HG03066 (cell line): ENCODE results near the gene APCDD1L.
"Not testable (repeated sequence)": the region's sequence is repeated elsewhere in the genome, so short reads cannot be mapped to it uniquely, and the experiment has no call there.

Source experiments
- ATAC-seq: cut with Tn5 transposase; IDR thresholded peaks from one replicate; pipeline ENCODE4 v1.9.1; 2021; ENCODE audit warnings: low read depth; ENCODE audit not compliant: unreplicated experiment

Gene APCDD1L

GRCh38 chr20:58446960-58447265 is 68.3 kb downstream of the APCDD1L start:
- ATAC-seq, result no peak

- no peak for ATAC-seq
Observed at GRCh38 chr20:58446264-58446959, 68.8 kb downstream of the APCDD1L start.

- ATAC-seq, result no peak
Observed at GRCh38 chr20:58444746-58445255, 70.4 kb downstream of the APCDD1L start.

- ATAC-seq, result no peak
Observed at GRCh38 chr20:58441723-58442122, 73.5 kb downstream of the APCDD1L start.

- ATAC-seq, result no peak
Observed at GRCh38 chr20:58440021-58440767, 75.0 kb downstream of the APCDD1L start.

GRCh38 chr20:58438970-58439808 is 76.0 kb downstream of the APCDD1L start:
- ATAC-seq, result no peak

- no peak for ATAC-seq
Observed at GRCh38 chr20:58436868-58437645, 78.1 kb downstream of the APCDD1L start.

- ATAC-seq, result no peak
Observed at GRCh38 chr20:58435237-58435636, 80.0 kb downstream of the APCDD1L start.

GRCh38 chr20:58434326-58434725 is 80.9 kb downstream of the APCDD1L start:
- ATAC-seq, result no peak

GRCh38 chr20:58433759-58434158 is 81.4 kb downstream of the APCDD1L start:
- no peak for ATAC-seq

- ATAC-seq, result no peak
Observed at GRCh38 chr20:58433029-58433647, 82.1 kb downstream of the APCDD1L start.

GRCh38 chr20:58432186-58432954 is 82.8 kb downstream of the APCDD1L start:
- no peak for ATAC-seq

- no peak for ATAC-seq
Observed at GRCh38 chr20:58431134-58431533, 84.1 kb downstream of the APCDD1L start.

- no peak for ATAC-seq
Observed at GRCh38 chr20:58429303-58429702, 85.9 kb downstream of the APCDD1L start.

GRCh38 chr20:58428364-58428763 is 86.8 kb downstream of the APCDD1L start:
- ATAC-seq, result no peak

GRCh38 chr20:58427571-58427970 is 87.6 kb downstream of the APCDD1L start:
- not testable (repeated sequence) for ATAC-seq

GRCh38 chr20:58424218-58424969 is 90.8 kb downstream of the APCDD1L start:
- ATAC-seq, result no peak

- ATAC-seq, result no peak
Observed at GRCh38 chr20:58421497-58421850, 93.7 kb downstream of the APCDD1L start.
